Stimulated activated effector memory CD8-positive, alpha-beta T cell treated with anti-CD3 and anti-CD28 coated beads, Interleukin-12 subunit alpha, Interleukin-12 subunit beta, amount 100 ng/mL, for 72 hours (primary cell): ENCODE data around the gene HUNK.
A peak's percentile ranks its signal among the peaks of the same experiment; 100 is the strongest.
"Not testable (repeated sequence)": the region's sequence is repeated elsewhere in the genome, so short reads cannot be mapped to it uniquely, and the experiment has no call there.

Experiments used
- ATAC-seq: fragments of 150-1000 bp; cut with Tn5 transposase; 2 replicates; pipeline ENCODE4 v1.10.0; 2021
- DNase-seq, 2 donors: peaks; one replicate each; pipeline ENCODE4 v3.0.0; 2021 to 2022; ENCODE audit warnings: low spot score in 2 of 2
- H3K27ac Mint-ChIP-seq: one replicate; pipeline ENCODE4 v1.8.0; 2022; ENCODE audit warnings: mild to moderate bottlenecking, mixed read lengths
- H3K36me3 Mint-ChIP-seq: one replicate; pipeline ENCODE4 v1.8.0; 2022; ENCODE audit warnings: mild to moderate bottlenecking, mixed read lengths
- H3K4me1 Mint-ChIP-seq: one replicate; pipeline ENCODE4 v1.8.0; 2022; ENCODE audit warnings: mixed read lengths
- H3K4me3 Mint-ChIP-seq: one replicate; pipeline ENCODE4 v1.8.0; 2022; ENCODE audit warnings: mild to moderate bottlenecking, mixed read lengths
- H3K9me3 Mint-ChIP-seq: one replicate; pipeline ENCODE4 v1.8.0; 2022; ENCODE audit warnings: mixed read lengths

Gene HUNK

GRCh38 chr21:31941694-31942093 is 68.9 kb downstream of the HUNK start:
- H3K36me3 Mint-ChIP-seq = no peaks in the 10 kb centered on the region
- ATAC-seq = no peak
- H3K4me3 Mint-ChIP-seq = no peak overlapping the region
- no peak overlapping the region for H3K27ac Mint-ChIP-seq
- no peaks in the 10 kb centered on the region for H3K4me1 Mint-ChIP-seq
- H3K9me3 Mint-ChIP-seq = no peaks in the 10 kb centered on the region
- no peak for DNase-seq

GRCh38 chr21:31943561-31943960 is 70.7 kb downstream of the HUNK start:
- H3K36me3 Mint-ChIP-seq = no peaks in the 10 kb centered on the region
- no peak overlapping the region for H3K27ac Mint-ChIP-seq
- no peaks in the 10 kb centered on the region for H3K9me3 Mint-ChIP-seq
- H3K4me1 Mint-ChIP-seq = peaks cover 2% of the 10 kb centered on the region
- DNase-seq (no peak), ATAC-seq (no peak)
- H3K4me3 Mint-ChIP-seq = no peak overlapping the region

GRCh38 chr21:31945141-31945540 is 72.3 kb downstream of the HUNK start:
- H3K27ac Mint-ChIP-seq = no peak overlapping the region
- no peaks in the 10 kb centered on the region for H3K9me3 Mint-ChIP-seq
- no peak for ATAC-seq
- H3K36me3 Mint-ChIP-seq = no peaks in the 10 kb centered on the region
- H3K4me3 Mint-ChIP-seq = no peak overlapping the region
- H3K4me1 Mint-ChIP-seq = peaks cover 9% of the 10 kb centered on the region
- DNase-seq = no peak

- H3K4me1 Mint-ChIP-seq = peaks cover 9% of the 10 kb centered on the region
- H3K4me3 Mint-ChIP-seq = no peak overlapping the region
- DNase-seq (no peak), ATAC-seq (no peak)
- H3K36me3 Mint-ChIP-seq = no peaks in the 10 kb centered on the region
- no peak overlapping the region for H3K27ac Mint-ChIP-seq
- no peaks in the 10 kb centered on the region for H3K9me3 Mint-ChIP-seq
These were observed 72.7 kb downstream of the HUNK start for GRCh38 chr21:31945546-31945945.

- Mint-ChIP-seq H3K36me3 (no peaks in the 10 kb centered on the region), H3K4me1 (peaks cover 9% of the 10 kb centered on the region), H3K27ac (no peak overlapping the region), H3K4me3 (no peak overlapping the region), H3K9me3 (no peaks in the 10 kb centered on the region)
- DNase-seq = no peak
- no peak for ATAC-seq
These were observed 73.4 kb downstream of the HUNK start for GRCh38 chr21:31946231-31946630.

GRCh38 chr21:31946876-31947550 is 74.2 kb downstream of the HUNK start:
- not testable (repeated sequence) for DNase-seq, H3K4me1 Mint-ChIP-seq, H3K27ac Mint-ChIP-seq, H3K9me3 Mint-ChIP-seq, H3K4me3 Mint-ChIP-seq, H3K36me3 Mint-ChIP-seq, ATAC-seq

- DNase-seq (no peak), ATAC-seq (no peak)
- Mint-ChIP-seq H3K9me3 (no peaks in the 10 kb centered on the region), H3K4me3 (no peak overlapping the region), H3K4me1 (peaks cover 9% of the 10 kb centered on the region), H3K36me3 (no peaks in the 10 kb centered on the region), H3K27ac (no peak overlapping the region)
These were observed 75.9 kb downstream of the HUNK start for GRCh38 chr21:31948676-31949075.

- DNase-seq (no peak), ATAC-seq (no peak)
- Mint-ChIP-seq H3K4me1 (peaks cover 9% of the 10 kb centered on the region), H3K4me3 (no peak overlapping the region), H3K36me3 (no peaks in the 10 kb centered on the region), H3K9me3 (no peaks in the 10 kb centered on the region), H3K27ac (no peak overlapping the region)
These were observed 80.0 kb downstream of the HUNK start for GRCh38 chr21:31952828-31953227.

- H3K4me3 Mint-ChIP-seq = no peak overlapping the region
- H3K36me3 Mint-ChIP-seq = no peaks in the 10 kb centered on the region
- DNase-seq (no peak), ATAC-seq (no peak)
- H3K4me1 Mint-ChIP-seq = no peaks in the 10 kb centered on the region
- peaks cover 2% of the 10 kb centered on the region for H3K9me3 Mint-ChIP-seq
- no peak overlapping the region for H3K27ac Mint-ChIP-seq
These were observed 84.8 kb downstream of the HUNK start for GRCh38 chr21:31957631-31958030.

- no peak for ATAC-seq
These were observed 87.1 kb downstream of the HUNK start for GRCh38 chr21:31959881-31960280.

GRCh38 chr21:31961027-31961426 is 88.2 kb downstream of the HUNK start:
- H3K27ac Mint-ChIP-seq = no peak overlapping the region
- H3K4me3 Mint-ChIP-seq = no peak overlapping the region

More at GRCh38 chr21:31959881-31960280, 87.1 kb downstream of the HUNK start:
- peaks cover 2% of the 10 kb centered on the region for H3K9me3 Mint-ChIP-seq
- H3K27ac Mint-ChIP-seq = no peak overlapping the region
- H3K4me3 Mint-ChIP-seq = no peak overlapping the region
- no peak for DNase-seq
- no peaks in the 10 kb centered on the region for H3K36me3 Mint-ChIP-seq
- no peaks in the 10 kb centered on the region for H3K4me1 Mint-ChIP-seq

GRCh38 chr21:31961704-31962103 is 88.9 kb downstream of the HUNK start:
- no peak for DNase-seq
- H3K36me3 Mint-ChIP-seq = no peaks in the 10 kb centered on the region
- no peak overlapping the region for H3K4me3 Mint-ChIP-seq
- no peaks in the 10 kb centered on the region for H3K4me1 Mint-ChIP-seq
- peaks cover 2% of the 10 kb centered on the region for H3K9me3 Mint-ChIP-seq
- H3K27ac Mint-ChIP-seq = no peak overlapping the region
- ATAC-seq = no peak

More at GRCh38 chr21:31961027-31961426, 88.2 kb downstream of the HUNK start:
- H3K9me3 Mint-ChIP-seq = peaks cover 2% of the 10 kb centered on the region
- H3K36me3 Mint-ChIP-seq = no peaks in the 10 kb centered on the region
- DNase-seq = no peak
- no peak for ATAC-seq
- H3K4me1 Mint-ChIP-seq = no peaks in the 10 kb centered on the region

GRCh38 chr21:31964692-31965091 is 91.9 kb downstream of the HUNK start:
- no peak for DNase-seq
- Mint-ChIP-seq H3K9me3 (peaks cover 2% of the 10 kb centered on the region), H3K4me3 (no peak overlapping the region), H3K4me1 (no peaks in the 10 kb centered on the region), H3K36me3 (no peaks in the 10 kb centered on the region), H3K27ac (no peak overlapping the region)
- no peak for ATAC-seq

- DNase-seq (no peak), ATAC-seq (no peak)
- Mint-ChIP-seq H3K27ac (no peak overlapping the region), H3K4me3 (no peak overlapping the region), H3K36me3 (no peaks in the 10 kb centered on the region), H3K4me1 (no peaks in the 10 kb centered on the region), H3K9me3 (peaks cover under 1% of the 10 kb centered on the region)
These were observed 94.5 kb downstream of the HUNK start for GRCh38 chr21:31967334-31967733.

GRCh38 chr21:31972622-31973021 is 99.8 kb downstream of the HUNK start:
- H3K9me3 Mint-ChIP-seq = peaks cover 12% of the 10 kb centered on the region
- DNase-seq (no peak), ATAC-seq (no peak)
- no peak overlapping the region for H3K27ac Mint-ChIP-seq
- H3K4me1 Mint-ChIP-seq = peaks cover 12% of the 10 kb centered on the region
- no peaks in the 10 kb centered on the region for H3K36me3 Mint-ChIP-seq
- H3K4me3 Mint-ChIP-seq = no peak overlapping the region

- DNase-seq (no peak), ATAC-seq (peak; percentile 82)
- no peak overlapping the region for H3K27ac Mint-ChIP-seq
- H3K36me3 Mint-ChIP-seq = no peaks in the 10 kb centered on the region
- no peak overlapping the region for H3K4me3 Mint-ChIP-seq
- H3K4me1 Mint-ChIP-seq = peaks cover 12% of the 10 kb centered on the region
- H3K9me3 Mint-ChIP-seq = peaks cover 12% of the 10 kb centered on the region
These were observed 100.7 kb downstream of the HUNK start for GRCh38 chr21:31973402-31973944.
